HepG2 (cell line): ENCODE data around the gene PLEKHN1. TPM values are rescaled to one million over a fixed set of nuclear protein-coding genes. Genes with fewer than 3 reads are reported as not detected.
A peak's percentile ranks its signal among the peaks of the same experiment; 100 is the strongest.

Source experiments
- FOSL1 ChIP-seq: sonication (generic); formaldehyde crosslinking; IDR thresholded peaks from 2 replicates; pipeline ENCODE4 v1.9.0; 2021; ENCODE audit warnings: missing genetic modification reagents, borderline replicate concordance
- GABPA ChIP-seq, 2 experiments: IDR thresholded peaks; 2 replicates each; pipeline ENCODE4 v1.6.1; 2011 to 2016; ENCODE audit warnings: low read depth in 2 of 2, low read length in 1 of 2, missing biosample characterization in 1 of 2, missing genetic modification characterization in 1 of 2
- GATAD1 ChIP-seq: IDR thresholded peaks from 2 replicates; pipeline ENCODE4 v1.6.1; 2016; ENCODE audit warnings: missing genetic modification reagents, missing compliant biosample characterization
- GTF3A ChIP-seq: sonication (generic); formaldehyde crosslinking; conservative IDR thresholded peaks from 2 replicates; pipeline ENCODE4 v1.4.0; 2020; ENCODE audit warnings: mild to moderate bottlenecking, missing genetic modification reagents
- HNF1A ChIP-seq, 2 experiments: sonication (generic) in 1 of 2; formaldehyde crosslinking in 1 of 2; IDR thresholded peaks; 2 replicates each; pipeline versions ENCODE4 v1.4.0 to v1.6.1; 2016 to 2020; ENCODE audit warnings: borderline replicate concordance in 1 of 2, low read depth in 1 of 2, mild to moderate bottlenecking in 1 of 2, missing genetic modification reagents in 1 of 2
- IRF2 ChIP-seq: IDR thresholded peaks from 2 replicates; pipeline ENCODE4 v1.6.1; 2018; ENCODE audit warnings: missing genetic modification reagents, missing compliant biosample characterization
- KLF12 ChIP-seq: sonication (generic); formaldehyde crosslinking; IDR thresholded peaks from 2 replicates; pipeline ENCODE4 v1.4.0; 2020; ENCODE audit warnings: missing genetic modification reagents, borderline replicate concordance
- MXD4 ChIP-seq: IDR thresholded peaks from 2 replicates; pipeline ENCODE4 v1.6.1; 2016; ENCODE audit warnings: mild to moderate bottlenecking, missing biosample characterization, missing genetic modification reagents
- MZF1 ChIP-seq: sonication (generic); formaldehyde crosslinking; IDR thresholded peaks from 2 replicates; pipeline ENCODE4 v1.8.1; 2023; ENCODE audit warnings: mild to moderate bottlenecking, missing genetic modification reagents, borderline replicate concordance
- PHF20 ChIP-seq: sonication (generic); formaldehyde crosslinking; IDR thresholded peaks from 2 replicates; pipeline ENCODE4 v1.5.0; 2020; ENCODE audit warnings: mild to moderate bottlenecking, missing genetic modification reagents
- PHF21A ChIP-seq: sonication (generic); formaldehyde crosslinking; IDR thresholded peaks from 2 replicates; pipeline ENCODE4 v1.5.0; 2020; ENCODE audit warnings: mild to moderate bottlenecking, missing genetic modification reagents
- PHF5A ChIP-seq: IDR thresholded peaks from one replicate; pipeline ENCODE4 v1.6.1; 2018; ENCODE audit warnings: low read depth, missing genetic modification reagents; ENCODE audit not compliant: unreplicated experiment
- RAD21 ChIP-seq: fragments of 450-650 bp; formaldehyde crosslinking; IDR thresholded peaks from 2 replicates; pipeline ENCODE4 v1.5.0; 2020; ENCODE audit warnings: mild to moderate bottlenecking
- SMAD3 ChIP-seq: sonication (generic); formaldehyde crosslinking; IDR thresholded peaks from 2 replicates; pipeline ENCODE4 v1.4.0; 2020; ENCODE audit warnings: missing genetic modification reagents
- SUZ12 ChIP-seq: fragments of 150-350 bp; IDR thresholded peaks from 2 replicates; pipeline ENCODE4 v1.6.1; 2014; ENCODE audit warnings: low read depth, low read length
- SYNCRIP ChIP-seq: fragments of 200-400 bp; formaldehyde crosslinking; IDR thresholded peaks from 2 replicates; pipeline ENCODE4 v1.6.1; 2018; ENCODE audit warnings: mild to moderate bottlenecking, low read depth, low read length; ENCODE audit not compliant: insufficient read depth
- TBX2 ChIP-seq: sonication (generic); formaldehyde crosslinking; IDR thresholded peaks from 2 replicates; pipeline ENCODE4 v1.5.0; 2020; ENCODE audit warnings: missing genetic modification reagents, mild to moderate bottlenecking, borderline replicate concordance
- ZBTB33 ChIP-seq: sonication (generic); formaldehyde crosslinking; IDR thresholded peaks from 2 replicates; pipeline ENCODE4 v1.4.0; 2020; ENCODE audit warnings: missing genetic modification reagents
- ZBTB8A ChIP-seq: sonication (generic); formaldehyde crosslinking; IDR thresholded peaks from 2 replicates; pipeline ENCODE4 v1.4.0; 2020; ENCODE audit warnings: mild to moderate bottlenecking, low read depth, missing genetic modification reagents, borderline replicate concordance
- ZNF33A ChIP-seq: sonication (generic); formaldehyde crosslinking; IDR thresholded peaks from 2 replicates; pipeline ENCODE4 v1.5.1; 2020; ENCODE audit warnings: missing genetic modification reagents, mild to moderate bottlenecking, moderate library complexity, borderline replicate concordance
- polyA plus RNA-seq, 8 experiments: library from polyadenylated mRNA; depleted of rRNA in 3 of 8; stranded (reverse) in 7 of 8; unstranded in 1 of 8; fragments of >200 nt; fragmentation: Illumina TruSeq in 4 of 8; extraction: Trizol in 4 of 8; gene quantifications; 2 replicates each; pipeline versions ENCODE4 v1.2.1 to v1.2.3, GENCODE V29; 2011 to 2016; ENCODE audit warnings: low read depth in 4 of 8, missing spikeins in 1 of 8, mixed read lengths in 1 of 8; ENCODE audit not compliant: insufficient read depth in 1 of 8
- total RNA-seq, 5 experiments: library from RNA; depleted of rRNA; stranded (reverse); fragments of >200 nt; fragmentation: Illumina TruSeq; extraction: Trizol; gene quantifications; 2 replicates each; pipeline ENCODE4 v1.2.3, GENCODE V29; 2016; ENCODE audit warnings: low read depth in 1 of 5
- TF ChIP-seq, protein P1 (sequence below): sonication (generic); formaldehyde crosslinking; IDR thresholded peaks from 2 replicates; pipeline ENCODE4 v1.5.0; 2020; ENCODE audit warnings: missing genetic modification reagents, mild to moderate bottlenecking, borderline replicate concordance

The PLEKHN1 gene
- total and polyA plus RNA-seq, 2 of the 13 experiments (the other 11 are each of a cell fraction or from before 2014, with no cell fraction given): 0.42 to 0.58 TPM

GRCh38 chr1:938088-938683, 28.1 kb upstream of the PLEKHN1 start (continued):
- no peak for TF ChIP-seq FOSL1 (CRISPR knock-in tag)
- TF ChIP-seq PHF21A: no peak
- TF ChIP-seq RAD21 (CRISPR knock-in tag): peak; percentile 76
- TF ChIP-seq GATAD1 (CRISPR knock-in tag): no peak
- TF ChIP-seq SMAD3: no peak
- TF ChIP-seq SYNCRIP: no peak
- 0 out of 2 replicates have a peak, but pooled peaks have one; percentile 31 for TF ChIP-seq KLF12 (CRISPR knock-in tag)
- no peak for TF ChIP-seq SUZ12
- no peak for TF ChIP-seq IRF2 (CRISPR knock-in tag)
- TF ChIP-seq, protein P1, sequence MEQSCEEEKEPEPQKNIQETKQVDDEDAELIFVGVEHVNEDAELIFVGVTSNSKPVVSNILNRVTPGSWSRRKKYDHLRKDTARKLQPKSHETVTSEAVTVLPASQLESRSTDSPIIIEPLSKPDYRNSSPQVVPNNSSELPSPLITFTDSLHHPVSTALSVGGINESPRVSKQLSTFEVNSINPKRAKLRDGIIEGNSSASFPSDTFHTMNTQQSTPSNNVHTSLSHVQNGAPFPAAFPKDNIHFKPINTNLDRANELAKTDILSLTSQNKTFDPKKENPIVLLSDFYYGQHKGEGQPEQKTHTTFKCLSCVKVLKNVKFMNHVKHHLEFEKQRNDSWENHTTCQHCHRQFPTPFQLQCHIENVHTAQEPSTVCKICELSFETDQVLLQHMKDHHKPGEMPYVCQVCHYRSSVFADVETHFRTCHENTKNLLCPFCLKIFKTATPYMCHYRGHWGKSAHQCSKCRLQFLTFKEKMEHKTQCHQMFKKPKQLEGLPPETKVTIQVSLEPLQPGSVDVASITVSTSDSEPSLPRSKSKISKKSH (CRISPR knock-in tag): no peak
- no peak for TF ChIP-seq GABPA (IDR thresholded peaks at IDR 0.05; ENCODE audit: low read depth, low read length)
- TF ChIP-seq GABPA (CRISPR knock-in tag; IDR thresholded peaks at IDR 0.05; ENCODE audit: low read depth): no peak
- TF ChIP-seq ZBTB33 (CRISPR knock-in tag): peak; percentile 47; the same call in 1 of the 2 replicates
- no peak for TF ChIP-seq ZNF33A
- no peak for TF ChIP-seq ZBTB8A
- no peak for TF ChIP-seq MXD4 (CRISPR knock-in tag)
- no peak for TF ChIP-seq PHF20
- no peak for TF ChIP-seq GTF3A (CRISPR knock-in tag)
- no peak for TF ChIP-seq MZF1 (CRISPR knock-in tag)
- TF ChIP-seq HNF1A (IDR thresholded peaks at IDR 0.05; ENCODE audit: low read depth): no peak
- TF ChIP-seq HNF1A (CRISPR knock-in tag; IDR thresholded peaks at IDR 0.05; ENCODE audit: borderline replicate concordance): no peak
- no peak for TF ChIP-seq PHF5A (CRISPR knock-in tag)
- peak; percentile 34; the same call in 1 of the 2 replicates for TF ChIP-seq TBX2 (CRISPR knock-in tag)
